Measurements from ENCODE around the gene STT3A. TPM values are rescaled to one million over a fixed set of nuclear protein-coding genes. Genes with fewer than 3 reads are reported as not detected.

STT3A gene
- total and polyA plus RNA-seq, 10 of the 15 experiments (the other 5 are each of a cell fraction or from before 2014, with no cell fraction given) = 74.4 to 202 (median 118) TPM

DNA sequence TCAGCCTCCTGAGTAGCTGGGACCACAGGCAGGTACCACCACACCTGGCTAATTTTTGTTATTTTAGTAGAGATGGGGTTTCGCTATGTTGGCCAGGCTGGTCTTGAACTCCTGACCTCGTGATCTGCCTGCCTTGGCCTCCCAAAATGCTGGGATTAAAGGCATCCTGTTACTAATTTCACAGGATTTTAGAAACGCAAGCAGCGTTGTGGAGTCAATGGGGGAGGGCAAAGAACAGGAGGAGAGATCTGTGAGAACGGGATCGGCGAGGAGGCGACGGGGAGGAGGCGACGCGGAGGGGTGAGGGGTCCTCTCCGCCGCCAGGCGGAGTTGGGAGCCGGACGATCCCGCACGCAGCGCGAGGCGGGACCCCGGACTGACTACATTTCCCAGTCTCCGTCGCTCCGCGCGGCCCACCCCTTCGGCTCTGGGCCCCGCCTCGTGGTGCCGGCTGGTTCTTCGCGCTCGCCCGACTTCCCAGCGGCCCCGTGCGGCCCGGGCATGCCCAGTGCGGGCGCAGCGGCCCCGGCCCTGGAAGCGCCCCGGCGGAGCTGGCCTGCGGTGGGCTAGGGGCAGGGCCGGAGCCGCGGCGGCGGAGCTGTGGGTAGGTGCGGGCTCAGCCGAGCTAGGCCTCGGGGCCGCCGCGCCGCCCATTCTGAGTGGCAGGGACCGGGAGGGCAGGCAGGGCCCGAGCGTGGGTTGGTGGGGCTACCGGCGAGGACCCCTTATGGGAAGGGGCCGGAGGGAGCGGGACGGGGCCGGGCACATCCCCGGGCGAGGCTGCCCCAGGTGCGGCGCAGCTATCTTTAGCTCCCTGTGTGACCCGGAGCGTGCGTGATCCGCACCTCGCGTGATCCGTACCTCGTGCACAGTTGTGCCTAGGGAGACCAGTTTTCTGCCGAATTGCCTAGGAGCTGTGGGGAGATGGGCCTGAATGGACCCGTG lies 23.4 kb upstream of the STT3A start, which contains the start of gene EI24 (continued):
- TF ChIP-seq ZNF687 (IDR thresholded peaks at IDR 0.05) = peak; percentile 89
- no peak for TF ChIP-seq YBX1 (IDR thresholded peaks at IDR 0.05)
- TF ChIP-seq ZNF207 (IDR thresholded peaks at IDR 0.05; ENCODE audit: borderline replicate concordance) = peak; percentile 87; the same call in 1 of the 2 replicates
- no peak for TF ChIP-seq SREBF1 (IDR thresholded peaks at IDR 0.05; ENCODE audit: low read length)
- TF ChIP-seq ZNF384 (IDR thresholded peaks at IDR 0.05; ENCODE audit: borderline replicate concordance, low read depth, low read length) = no peak
- TF ChIP-seq GABPA (IDR thresholded peaks at IDR 0.05; ENCODE audit: low read depth) = no peak
- TF ChIP-seq ASH2L (IDR thresholded peaks at IDR 0.05; ENCODE audit: borderline replicate concordance, low read depth) = 0 out of 2 replicates have a peak, but pooled peaks have one; percentile 58
- no peak for TF ChIP-seq USF2 (IDR thresholded peaks at IDR 0.05; ENCODE audit: borderline replicate concordance, low read depth, low read length)
- TF ChIP-seq SMC3 (IDR thresholded peaks at IDR 0.05; ENCODE audit: borderline replicate concordance, low read length) = peak; percentile 38; the same call in 1 of the 2 replicates
- TF ChIP-seq, protein P1, sequence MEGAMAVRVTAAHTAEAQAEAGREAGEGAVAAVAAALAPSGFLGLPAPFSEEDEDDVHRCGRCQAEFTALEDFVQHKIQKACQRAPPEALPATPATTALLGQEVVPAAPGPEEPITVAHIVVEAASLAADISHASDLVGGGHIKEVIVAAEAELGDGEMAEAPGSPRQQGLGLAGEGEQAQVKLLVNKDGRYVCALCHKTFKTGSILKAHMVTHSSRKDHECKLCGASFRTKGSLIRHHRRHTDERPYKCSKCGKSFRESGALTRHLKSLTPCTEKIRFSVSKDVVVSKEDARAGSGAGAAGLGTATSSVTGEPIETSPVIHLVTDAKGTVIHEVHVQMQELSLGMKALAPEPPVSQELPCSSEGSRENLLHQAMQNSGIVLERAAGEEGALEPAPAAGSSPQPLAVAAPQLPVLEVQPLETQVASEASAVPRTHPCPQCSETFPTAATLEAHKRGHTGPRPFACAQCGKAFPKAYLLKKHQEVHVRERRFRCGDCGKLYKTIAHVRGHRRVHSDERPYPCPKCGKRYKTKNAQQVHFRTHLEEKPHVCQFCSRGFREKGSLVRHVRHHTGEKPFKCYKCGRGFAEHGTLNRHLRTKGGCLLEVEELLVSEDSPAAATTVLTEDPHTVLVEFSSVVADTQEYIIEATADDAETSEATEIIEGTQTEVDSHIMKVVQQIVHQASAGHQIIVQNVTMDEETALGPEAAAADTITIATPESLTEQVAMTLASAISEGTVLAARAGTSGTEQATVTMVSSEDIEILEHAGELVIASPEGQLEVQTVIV (IDR thresholded peaks at IDR 0.05; ENCODE audit: borderline replicate concordance, partially characterized antibody) = no peak
- TF ChIP-seq NFYB (IDR thresholded peaks at IDR 0.05; ENCODE audit: insufficient read depth, low read depth, low read length) = no peak
- no peak; the same call in 1 of the 2 replicates for TF ChIP-seq RB1 (IDR thresholded peaks at IDR 0.05; ENCODE audit: borderline replicate concordance)
- peak; percentile 86 for TF ChIP-seq HCFC1 (IDR thresholded peaks at IDR 0.05; ENCODE audit: low read length)
- peak; percentile 88 for TF ChIP-seq DPF2 (IDR thresholded peaks at IDR 0.05)
- peak; percentile 52 to 60; a peak in 3 of 4 replicates for TF ChIP-seq IKZF2 (IDR thresholded peaks at IDR 0.05)
- TF ChIP-seq ZBTB11 (CRISPR knock-in tag; IDR thresholded peaks at IDR 0.05) = no peak
- TF ChIP-seq JUND (IDR thresholded peaks at IDR 0.05; ENCODE audit: low read depth, low read length) = no peak
- TF ChIP-seq ZNF24 (IDR thresholded peaks at IDR 0.05) = 0 out of 2 replicates have a peak, but pooled peaks have one; percentile 6
- no peak for TF ChIP-seq PML (IDR thresholded peaks at IDR 0.05; ENCODE audit: low read length)

All from GM12878 (cell line).